SU-DHL-6 (cell line): Measurements from ENCODE around the gene ABCF2.

Source experiments
- H2AFZ ChIP-seq: fragments of 200-600 bp; sonication (generic); 2 replicates; pipeline ENCODE4 v1.6.1; 2014; ENCODE audit warnings: low read depth, mild to moderate bottlenecking, moderate library complexity, mixed read lengths, antibody characterized with exemption, low read length; ENCODE audit not compliant: severe bottlenecking
- H3F3A ChIP-seq: fragments of 200-600 bp; shearing (Covaris generic); 2 replicates; pipeline ENCODE4 v1.6.0; 2016; ENCODE audit warnings: antibody characterized with exemption, mild to moderate bottlenecking; ENCODE audit not compliant: insufficient read depth
- H3K27ac ChIP-seq: fragments of 200-600 bp; sonication (generic); 2 replicates; pipeline ENCODE4 v1.5.1; 2016; ENCODE audit warnings: low read depth, mild to moderate bottlenecking, low read length, moderate library complexity, mixed read lengths
- H3K27me3 ChIP-seq: fragments of 200-600 bp; sonication (generic), shearing (Covaris generic); 2 replicates; pipeline ENCODE4 v1.6.0; 2014; ENCODE audit warnings: mild to moderate bottlenecking, low read length
- H3K36me3 ChIP-seq: fragments of 200-600 bp; sonication (generic); 2 replicates; pipeline ENCODE4 v1.6.1; 2014; ENCODE audit warnings: mild to moderate bottlenecking, low read length, mixed read lengths
- H3K4me2 ChIP-seq: fragments of 300-600, 200-600 bp; shearing (Covaris generic), sonication (generic); 2 replicates; pipeline ENCODE4 v1.6.0; 2014; ENCODE audit warnings: low read length, low read depth, mild to moderate bottlenecking; ENCODE audit not compliant: poor library complexity, severe bottlenecking
- H3K4me3 ChIP-seq: fragments of 200-600 bp; sonication (generic); 2 replicates; pipeline ENCODE4 v1.5.1; 2014; ENCODE audit warnings: antibody characterized with exemption, low read length, mild to moderate bottlenecking, mixed read lengths; ENCODE audit not compliant: insufficient read depth, poor library complexity, severe bottlenecking
- H3K79me2 ChIP-seq: fragments of 200-600 bp; sonication (generic); 2 replicates; pipeline ENCODE4 v1.6.1; 2014; ENCODE audit warnings: mild to moderate bottlenecking, low read length, moderate library complexity; ENCODE audit not compliant: insufficient read depth
- H3K9ac ChIP-seq: fragments of 200-600 bp; sonication (generic); 2 replicates; pipeline ENCODE4 v1.7.0; 2014; ENCODE audit warnings: mild to moderate bottlenecking, low read length
- H3K9me2 ChIP-seq: fragments of 200-600 bp; sonication (generic); replicated peaks from 2 replicates; pipeline ENCODE4 v1.6.1; 2014; ENCODE audit warnings: low read length; ENCODE audit not compliant: insufficient read depth
- H3K9me3 ChIP-seq: fragments of 200-600 bp; sonication (generic); 2 replicates; pipeline ENCODE4 v1.6.1; 2014; ENCODE audit warnings: low read length, mixed read lengths; ENCODE audit not compliant: insufficient read depth
- H4K20me1 ChIP-seq: fragments of 200-600 bp; sonication (generic); 2 replicates; pipeline ENCODE4 v1.6.1; 2014; ENCODE audit warnings: low read depth, mild to moderate bottlenecking, antibody characterized with exemption, low read length, moderate library complexity, mixed read lengths
- EZH2phosphoT487 ChIP-seq: fragments of 200-600 bp; sonication (generic), shearing (Covaris generic); conservative IDR thresholded peaks from 2 replicates; pipeline ENCODE4 v1.6.1; 2018; ENCODE audit warnings: mild to moderate bottlenecking, antibody characterized with exemption, low read length, moderate library complexity, mixed read lengths
- TF ChIP-seq, protein P1 (sequence below): fragments of 200-600 bp; sonication (generic); IDR thresholded peaks from one replicate; pipeline ENCODE4 v1.5.1; 2017; ENCODE audit warnings: antibody characterized with exemption, mild to moderate bottlenecking, low read length, moderate library complexity; ENCODE audit not compliant: insufficient read depth, poor library complexity, severe bottlenecking

The ABCF2 gene

DNA sequence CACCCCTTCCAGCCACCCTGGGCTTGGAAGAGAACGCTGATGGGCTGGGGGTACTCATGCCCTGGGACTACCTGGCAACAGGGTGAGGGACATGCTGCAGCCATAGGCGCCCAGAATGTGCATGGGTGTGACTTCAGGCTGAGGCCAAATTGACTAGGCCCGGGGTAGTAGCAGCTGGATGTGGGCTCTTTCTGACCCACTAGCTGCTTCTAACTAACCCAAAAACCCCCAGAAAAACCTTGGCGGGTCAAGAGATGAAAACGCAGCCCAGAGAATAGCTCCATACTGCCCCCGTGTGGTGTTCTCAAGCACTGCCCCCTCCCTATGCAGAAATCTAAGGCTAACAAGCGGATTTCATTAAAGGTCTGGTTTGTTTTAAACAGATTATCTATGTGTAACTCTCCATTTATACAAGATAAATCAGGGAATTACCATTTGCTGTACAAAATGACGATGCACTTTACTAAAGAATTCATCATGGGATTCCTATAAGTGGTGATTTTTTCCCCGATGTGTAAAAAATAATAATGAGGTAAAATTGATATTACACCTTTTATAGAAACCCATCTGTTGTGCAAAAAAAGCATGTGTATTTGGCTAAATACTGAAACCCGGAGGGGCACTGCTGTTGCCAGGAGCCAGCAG, 17.3 kb upstream of the ABCF2 start:
- no peaks in the 10 kb centered on the region for H3K36me3 ChIP-seq
- H3K79me2 ChIP-seq, result no peaks in the 10 kb centered on the region
- H3K9me3 ChIP-seq, result no peaks in the 10 kb centered on the region
- no peak for TF ChIP-seq EZH2phosphoT487
- TF ChIP-seq, protein P1, sequence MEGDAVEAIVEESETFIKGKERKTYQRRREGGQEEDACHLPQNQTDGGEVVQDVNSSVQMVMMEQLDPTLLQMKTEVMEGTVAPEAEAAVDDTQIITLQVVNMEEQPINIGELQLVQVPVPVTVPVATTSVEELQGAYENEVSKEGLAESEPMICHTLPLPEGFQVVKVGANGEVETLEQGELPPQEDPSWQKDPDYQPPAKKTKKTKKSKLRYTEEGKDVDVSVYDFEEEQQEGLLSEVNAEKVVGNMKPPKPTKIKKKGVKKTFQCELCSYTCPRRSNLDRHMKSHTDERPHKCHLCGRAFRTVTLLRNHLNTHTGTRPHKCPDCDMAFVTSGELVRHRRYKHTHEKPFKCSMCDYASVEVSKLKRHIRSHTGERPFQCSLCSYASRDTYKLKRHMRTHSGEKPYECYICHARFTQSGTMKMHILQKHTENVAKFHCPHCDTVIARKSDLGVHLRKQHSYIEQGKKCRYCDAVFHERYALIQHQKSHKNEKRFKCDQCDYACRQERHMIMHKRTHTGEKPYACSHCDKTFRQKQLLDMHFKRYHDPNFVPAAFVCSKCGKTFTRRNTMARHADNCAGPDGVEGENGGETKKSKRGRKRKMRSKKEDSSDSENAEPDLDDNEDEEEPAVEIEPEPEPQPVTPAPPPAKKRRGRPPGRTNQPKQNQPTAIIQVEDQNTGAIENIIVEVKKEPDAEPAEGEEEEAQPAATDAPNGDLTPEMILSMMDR, result peak; percentile 75
- H3K27me3 ChIP-seq, result no peaks in the 10 kb centered on the region
- no peaks in the 10 kb centered on the region for H3K9me2 ChIP-seq
- no peaks in the 10 kb centered on the region for H3F3A ChIP-seq
- H3K4me3 ChIP-seq, result no peak overlapping the region
- H3K9ac ChIP-seq, result no peak overlapping the region
- H3K4me2 ChIP-seq, result peak overlapping the region; percentile 58
- no peak overlapping the region for H2AFZ ChIP-seq
- no peaks in the 10 kb centered on the region for H4K20me1 ChIP-seq
- H3K27ac ChIP-seq, result no peak overlapping the region

DNA sequence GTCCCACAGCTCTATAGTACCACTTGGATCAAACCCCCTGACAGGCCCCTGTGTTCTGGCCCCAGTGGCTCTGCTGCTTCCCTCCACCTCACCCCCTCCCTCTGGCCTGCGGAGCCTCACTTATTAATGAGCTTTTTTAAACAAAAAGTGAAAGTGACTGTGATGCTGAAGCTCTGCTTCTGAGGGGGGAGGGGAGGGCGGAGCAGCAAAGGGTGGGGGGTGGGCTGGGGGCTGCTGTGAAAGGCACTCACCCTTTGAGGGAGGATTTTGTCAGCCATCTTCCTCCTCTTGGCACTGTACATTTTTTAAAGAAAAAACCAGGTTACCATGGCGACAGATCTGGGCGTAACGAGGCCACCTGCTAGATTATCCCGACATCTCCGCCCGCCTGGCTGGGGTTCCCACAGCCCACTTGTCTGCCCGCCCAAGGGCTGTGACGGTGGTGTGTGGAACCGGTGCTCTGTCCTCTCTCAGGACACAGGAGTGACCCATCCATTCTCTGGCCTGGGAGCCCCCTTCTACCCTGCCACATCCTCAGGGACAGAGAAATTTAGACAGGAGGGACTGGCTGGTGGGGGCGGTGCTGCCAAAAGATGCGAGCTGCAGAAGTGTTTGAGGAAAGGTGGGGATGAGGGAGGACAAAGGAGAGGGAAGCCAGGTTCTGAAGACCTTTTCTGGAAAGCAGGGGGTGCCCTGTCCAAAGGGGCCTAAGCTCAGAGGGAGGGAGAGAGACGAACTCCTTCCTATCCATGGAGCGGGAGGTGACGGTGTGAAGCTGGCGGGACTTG, 16.6 kb upstream of the ABCF2 start:
- Histone ChIP-seq H3K27me3 (no peaks in the 10 kb centered on the region), H3K36me3 (no peaks in the 10 kb centered on the region), H3K9me2 (no peaks in the 10 kb centered on the region), H2AFZ (no peak overlapping the region), H3K4me2 (peak overlapping the region; percentile 19), H4K20me1 (no peaks in the 10 kb centered on the region), H3K9me3 (no peaks in the 10 kb centered on the region), H3K9ac (no peak overlapping the region), H3F3A (no peaks in the 10 kb centered on the region), H3K79me2 (no peaks in the 10 kb centered on the region), H3K4me3 (no peak overlapping the region), H3K27ac (no peak overlapping the region)
- no peak for TF ChIP-seq EZH2phosphoT487
- TF ChIP-seq, protein P1, result no peak

DNA sequence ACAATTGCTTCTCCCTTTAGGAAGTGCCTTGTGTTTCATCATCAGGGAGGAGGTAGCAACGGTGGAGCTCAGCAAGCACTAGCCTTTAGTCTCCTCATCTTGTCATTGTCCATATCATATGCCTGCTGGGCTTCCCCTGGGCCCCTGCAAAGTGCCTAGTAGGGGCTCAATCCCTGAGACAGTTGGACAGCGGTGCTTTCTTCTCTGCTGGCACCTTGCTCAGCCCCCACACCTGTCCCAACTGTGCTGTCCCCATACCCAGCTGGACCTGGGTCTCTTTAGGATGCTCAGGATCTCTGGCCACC, 16.0 kb upstream of the ABCF2 start:
- H3K9ac ChIP-seq, result no peak overlapping the region

More for the DNA sequence above, 16.0 kb upstream of the ABCF2 start:
- Histone ChIP-seq H4K20me1 (no peaks in the 10 kb centered on the region), H3K79me2 (no peaks in the 10 kb centered on the region), H3K36me3 (no peaks in the 10 kb centered on the region), H2AFZ (no peak overlapping the region), H3K27me3 (no peaks in the 10 kb centered on the region), H3K27ac (no peak overlapping the region), H3K4me3 (no peak overlapping the region), H3F3A (no peaks in the 10 kb centered on the region), H3K9me2 (no peaks in the 10 kb centered on the region), H3K9me3 (no peaks in the 10 kb centered on the region), H3K4me2 (peak overlapping the region; percentile 19)
- no peak for TF ChIP-seq EZH2phosphoT487
- TF ChIP-seq, protein P1, result no peak
